K562 (cell line): ENCODE measurements around the gene GNS. TPM values are rescaled to one million over a fixed set of nuclear protein-coding genes. Genes with fewer than 3 reads are reported as not detected.
A peak's percentile ranks its signal among the peaks of the same experiment; 100 is the strongest.

ENCODE experiments used
- ATAC-seq: fragments of 200-7000 bp; cut with Tn5 transposase; 3 replicates; pipeline ENCODE4 v1.9.1; 2020; ENCODE audit warnings: moderate library complexity
- BruUV-seq: library from RNA; stranded (reverse); fragments of 400-500 nt; replicated peaks from 2 replicates; lab custom pipeline; 2021; lab: Mats Ljungman, UMichigan
- CTCF ChIA-PET: fragments of 300-600 bp; formaldehyde crosslinking; extraction: SDS; loops from one replicate; lab custom pipeline; 2021; ENCODE audit warnings: low intra/inter-chr PET ratio; lab: Yijun Ruan, JAX
- POLR2A ChIA-PET: fragments of 300-600, 350-650 bp; sonication (Branson Sonifier 250); formaldehyde crosslinking; extraction: SDS; loops from one replicate; lab custom pipeline; 2021; ENCODE audit warnings: antibody characterized with exemption, inconsistent platforms; lab: Yijun Ruan, JAX
- DNase-seq, 4 experiments: peaks; one replicate each; pipeline versions ENCODE4 v3.0.0 to v3.0.0-alpha.2; 2011 to 2018; ENCODE audit warnings: low spot score in 3 of 4, mixed read lengths in 3 of 4; ENCODE audit errors: extremely low read depth in 1 of 4
- FAIRE-seq: peaks from 2 replicates; lab custom pipeline; 2011; peaks lifted over from hg19 to GRCh38; lab: Jason Lieb, UNC
- H2AFZ ChIP-seq: 2 replicates; pipeline ENCODE4 v1.6.0; 2011; ENCODE audit warnings: low read depth, low read length, control low read depth, inconsistent platforms
- H3K27ac ChIP-seq: fragments of 200-600 bp; 3 replicates; pipeline ENCODE4 v1.8.0; 2011; ENCODE audit warnings: low read depth, mild to moderate bottlenecking, control low read depth, inconsistent platforms, low read length, moderate library complexity, mixed read lengths; ENCODE audit errors: extremely low read depth
- H3K27me3 ChIP-seq, 2 experiments: fragments of 300-600 bp in 1 of 2; 2 replicates in 1 of 2; 3 replicates in 1 of 2; pipeline versions ENCODE4 v1.6.0 to v1.8.0; 2011; ENCODE audit warnings: inconsistent platforms in 2 of 2, low read length in 2 of 2, mild to moderate bottlenecking in 1 of 2, mixed read lengths in 1 of 2, moderate library complexity in 1 of 2; ENCODE audit not compliant: control insufficient read depth in 2 of 2, insufficient read depth in 2 of 2
- H3K36me3 ChIP-seq: fragments of 300-600 bp; 3 replicates; pipeline ENCODE4 v1.8.0; 2011; ENCODE audit warnings: mild to moderate bottlenecking, low read length, inconsistent platforms; ENCODE audit not compliant: control insufficient read depth, insufficient read depth
- H3K4me1 ChIP-seq, 2 experiments: fragments of 200-600 bp in 1 of 2; replicated peaks in 1 of 2; 2 replicates in 1 of 2; 3 replicates in 1 of 2; pipeline versions ENCODE4 v1.5.1 to v1.8.0; 2011; ENCODE audit warnings: inconsistent platforms in 2 of 2, low read length in 2 of 2, mild to moderate bottlenecking in 1 of 2, mixed read lengths in 1 of 2, moderate library complexity in 1 of 2; ENCODE audit not compliant: control insufficient read depth in 2 of 2, insufficient read depth in 2 of 2
- H3K4me2 ChIP-seq: 2 replicates; pipeline ENCODE4 v1.6.1; 2011; ENCODE audit warnings: low read length, control low read depth, inconsistent platforms, mixed read lengths; ENCODE audit not compliant: insufficient read depth
- H3K4me3 ChIP-seq: fragments of 200-600 bp; sonication (generic), shearing (Covaris generic); 2 replicates; pipeline ENCODE4 v1.5.1; 2016; ENCODE audit warnings: control low read depth, inconsistent platforms
- H3K79me2 ChIP-seq: fragments of 200-600 bp; 3 replicates; pipeline ENCODE4 v1.8.0; 2011; ENCODE audit warnings: low read length, inconsistent platforms; ENCODE audit not compliant: control insufficient read depth, insufficient read depth
- H3K9ac ChIP-seq, 2 experiments: 2 replicates each; pipeline versions ENCODE4 v1.6.0 to v1.6.1; 2011; ENCODE audit warnings: low read depth in 2 of 2, low read length in 2 of 2, control low read depth in 1 of 2, inconsistent platforms in 1 of 2, mild to moderate bottlenecking in 1 of 2, mixed read lengths in 1 of 2; ENCODE audit not compliant: insufficient read depth in 1 of 2
- H3K9me1 ChIP-seq: one replicate; pipeline ENCODE4 v1.6.0; 2011; ENCODE audit warnings: inconsistent platforms, mild to moderate bottlenecking, low read length, moderate library complexity; ENCODE audit not compliant: control insufficient read depth, insufficient read depth
- H3K9me3 ChIP-seq: replicated peaks from 2 replicates; pipeline ENCODE4 v1.5.1; 2011; ENCODE audit warnings: low read depth, low read length, inconsistent platforms; ENCODE audit not compliant: control insufficient read depth, insufficient read depth
- H4K20me1 ChIP-seq: replicated peaks from 2 replicates; pipeline ENCODE4 v1.6.1; 2011; ENCODE audit warnings: low read length, inconsistent platforms, mixed read lengths; ENCODE audit not compliant: control insufficient read depth, insufficient read depth
- C11orf30 ChIP-seq: fragments of 450-650 bp; IDR thresholded peaks from 2 replicates; pipeline ENCODE4 v1.6.1; 2016; ENCODE audit warnings: low read depth, mild to moderate bottlenecking
- FOXP1 ChIP-seq: sonication (generic); formaldehyde crosslinking; IDR thresholded peaks from 2 replicates; pipeline ENCODE4 v1.8.0; 2022; ENCODE audit warnings: mild to moderate bottlenecking, missing genetic modification reagents
- GTF3C2 ChIP-seq: IDR thresholded peaks from 3 replicates; pipeline ENCODE4 v1.6.1; 2011; ENCODE audit warnings: borderline replicate concordance, mild to moderate bottlenecking, moderate library complexity; ENCODE audit not compliant: insufficient read length; ENCODE audit errors: extremely low read depth
- HNRNPH1 ChIP-seq: fragments of 200-400 bp; formaldehyde crosslinking; optimal IDR thresholded peaks from 2 replicates; pipeline ENCODE3; 2017; ENCODE audit warnings: low read depth, mild to moderate bottlenecking, low read length, moderate library complexity
- L3MBTL2 ChIP-seq: fragments of 450-650 bp; IDR thresholded peaks from 2 replicates; pipeline ENCODE4 v1.6.1; 2016; ENCODE audit warnings: mild to moderate bottlenecking, moderate library complexity
- MCM3 ChIP-seq: fragments of 450-650 bp; IDR thresholded peaks from 2 replicates; pipeline ENCODE4 v1.6.1; 2016
- MITF ChIP-seq: IDR thresholded peaks from 2 replicates; pipeline ENCODE4 v1.6.1; 2014; ENCODE audit warnings: antibody characterized with exemption
- MYNN ChIP-seq, 2 experiments: sonication (generic); formaldehyde crosslinking in 1 of 2; IDR thresholded peaks; 2 replicates each; pipeline versions ENCODE4 v1.5.0 to v1.6.1; 2016 to 2020; ENCODE audit warnings: antibody characterized with exemption in 1 of 2, missing genetic modification reagents in 1 of 2
- SMC3 ChIP-seq: conservative IDR thresholded peaks from 2 replicates; pipeline ENCODE4 v1.6.1; 2011; ENCODE audit warnings: low read depth, low read length, improper control_type of control experiment; ENCODE audit not compliant: insufficient read depth
- TARDBP ChIP-seq: fragments of 450-650 bp; IDR thresholded peaks from 2 replicates; pipeline ENCODE4 v1.6.1; 2016
- TEAD4 ChIP-seq, 2 experiments: sonication (generic) in 1 of 2; formaldehyde crosslinking in 1 of 2; IDR thresholded peaks; 2 replicates each; pipeline versions ENCODE4 v1.6.1 to v1.8.0; 2012 to 2022; ENCODE audit warnings: borderline replicate concordance in 1 of 2, inconsistent platforms in 1 of 2, low read length in 1 of 2, mild to moderate bottlenecking in 1 of 2, missing genetic modification reagents in 1 of 2
- TFAP4 ChIP-seq: sonication (generic); formaldehyde crosslinking; IDR thresholded peaks from 2 replicates; pipeline ENCODE4 v1.8.0; 2022; ENCODE audit warnings: missing genetic modification reagents, mild to moderate bottlenecking, moderate library complexity, borderline replicate concordance
- THRAP3 ChIP-seq: fragments of 450-650 bp; IDR thresholded peaks from 2 replicates; pipeline ENCODE4 v1.6.1; 2016; ENCODE audit warnings: mild to moderate bottlenecking, inconsistent platforms, borderline replicate concordance
- TRIM25 ChIP-seq: fragments of 450-650 bp; IDR thresholded peaks from 2 replicates; pipeline ENCODE4 v1.7.0; 2016; ENCODE audit warnings: borderline replicate concordance
- ZC3H8 ChIP-seq: fragments of 450-650 bp; IDR thresholded peaks from 2 replicates; pipeline ENCODE4 v1.6.1; 2017
- WGBS: fragments of 100-300 bp; shearing (Covaris generic); methylation state at CpG from one replicate; pipeline ENCODE4 v1.1.6; 2016; ENCODE audit warnings: low coverage, mixed read lengths; ENCODE audit not compliant: insufficient coverage; ENCODE audit errors: missing lambda C conversion rate; 5-methylcytosine and 5-hydroxymethylcytosine counted together
- in situ Hi-C: fragments of 300-500 bp; cut with MboI; formaldehyde crosslinking; loops from 4 replicates; pipeline ENCODE4 v1.15.0; 2018; ENCODE audit warnings: inconsistent platforms, mixed read lengths
- intact Hi-C: fragments of 100-400 bp; cut with micrococcal nuclease; formaldehyde crosslinking; loops from 2 replicates; pipeline ENCODE4 v1.14.2; 2022
- polyA plus RNA-seq, 8 experiments: library from polyadenylated mRNA; depleted of rRNA in 4 of 8; stranded (reverse) in 5 of 8; unstranded in 3 of 8; fragments of >200 nt; fragmentation: Nextera tagmentation in 2 of 8; fragmentation: Illumina TruSeq in 1 of 8; extraction: Ambion mirVana in 2 of 8; extraction: Trizol in 1 of 8; gene quantifications; 2 replicates each; pipeline versions ENCODE4 v1.2.1 to v1.2.3, GENCODE V29; 2011 to 2014; ENCODE audit warnings: inconsistent platforms in 1 of 8, missing spikeins in 1 of 8
- total RNA-seq, 7 experiments: library from RNA; depleted of rRNA in 6 of 7; stranded (reverse); fragments of >200 nt in 6 of 7; fragmentation: Illumina TruSeq in 2 of 7; extraction: Trizol in 2 of 7; gene quantifications; 2 replicates each; pipeline versions ENCODE4 v1.2.1 to v1.2.3, GENCODE V29; 2011 to 2021; ENCODE audit warnings: low replicate concordance in 1 of 7

Gene GNS
- total and polyA plus RNA-seq, 9 of the 15 experiments (the other 6 are each of a cell fraction or from before 2014, with no cell fraction given): 4.6 to 30.3 (median 18.9) TPM

GRCh38 chr12:64747695-64748094 is 11.5 kb downstream of the GNS start:
- no peak overlapping the region for H3K4me2 ChIP-seq

More at GRCh38 chr12:64747695-64748094, 11.5 kb downstream of the GNS start:
- H3K9me3 ChIP-seq: no peaks in the 10 kb centered on the region
- ChIA-PET POLR2A (no interaction called here), CTCF (no interaction called here)
- TF ChIP-seq TFAP4 (no peak), ZC3H8 (no peak), MITF (no peak), HNRNPH1 (no peak), FOXP1 (no peak), MCM3 (no peak), TARDBP (no peak), SMC3 (no peak), MYNN (IDR thresholded peaks at IDR 0.05) (no peak), MYNN (CRISPR knock-in tag; IDR thresholded peaks at IDR 0.05) (no peak), TRIM25 (no peak), TEAD4 (IDR thresholded peaks at IDR 0.05; ENCODE audit: low read length) (no peak), TEAD4 (CRISPR knock-in tag; IDR thresholded peaks at IDR 0.05; ENCODE audit: borderline replicate concordance) (no peak), THRAP3 (no peak), C11orf30 (no peak), L3MBTL2 (no peak), GTF3C2 (no peak)
- no peaks in the 10 kb centered on the region for H3K4me1 ChIP-seq
- no peaks in the 10 kb centered on the region for H3K9me1 ChIP-seq
- H3K9ac ChIP-seq: no peak overlapping the region
- in situ Hi-C loops: no loop called here
- no peak overlapping the region for H3K4me3 ChIP-seq
- intact Hi-C loops: no loop called here
- H3K27ac ChIP-seq: no peak overlapping the region
- 23% methylated on average over 2 of the region's 2 CpGs for WGBS
- no peaks in the 10 kb centered on the region for H3K79me2 ChIP-seq
- peak; percentile 19 for FAIRE-seq
- no peaks in the 10 kb centered on the region for H3K27me3 ChIP-seq
- no TSS peak for BruUV-seq
- no peak for ATAC-seq
- no peak overlapping the region for H2AFZ ChIP-seq
- peaks cover 58% of the 10 kb centered on the region for H3K36me3 ChIP-seq
- no peak for DNase-seq
- no peaks in the 10 kb centered on the region for H4K20me1 ChIP-seq
